ENCODE data around the gene SCGB1A1.

DNA sequence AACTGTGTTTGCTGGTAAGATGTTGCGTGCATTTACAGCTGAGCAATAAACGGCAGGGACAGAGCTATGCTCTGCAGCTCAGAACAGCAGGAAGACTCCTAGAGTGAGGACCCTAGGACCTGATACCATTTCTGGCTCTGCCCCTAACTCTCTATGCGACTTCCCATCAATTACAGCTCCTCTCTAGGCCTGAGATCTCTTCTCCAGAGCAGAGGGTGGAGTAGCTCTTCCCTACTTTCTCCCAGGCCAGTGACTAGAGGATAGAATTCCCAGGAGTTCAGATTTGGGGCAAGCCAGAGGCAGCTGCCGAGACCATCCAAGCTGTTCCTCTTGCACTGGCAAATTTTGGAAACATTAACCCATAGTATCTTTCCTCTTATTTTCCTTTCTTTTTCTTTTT, 12.8 kb upstream of the SCGB1A1 start:
- TF ChIP-seq, protein P1, sequence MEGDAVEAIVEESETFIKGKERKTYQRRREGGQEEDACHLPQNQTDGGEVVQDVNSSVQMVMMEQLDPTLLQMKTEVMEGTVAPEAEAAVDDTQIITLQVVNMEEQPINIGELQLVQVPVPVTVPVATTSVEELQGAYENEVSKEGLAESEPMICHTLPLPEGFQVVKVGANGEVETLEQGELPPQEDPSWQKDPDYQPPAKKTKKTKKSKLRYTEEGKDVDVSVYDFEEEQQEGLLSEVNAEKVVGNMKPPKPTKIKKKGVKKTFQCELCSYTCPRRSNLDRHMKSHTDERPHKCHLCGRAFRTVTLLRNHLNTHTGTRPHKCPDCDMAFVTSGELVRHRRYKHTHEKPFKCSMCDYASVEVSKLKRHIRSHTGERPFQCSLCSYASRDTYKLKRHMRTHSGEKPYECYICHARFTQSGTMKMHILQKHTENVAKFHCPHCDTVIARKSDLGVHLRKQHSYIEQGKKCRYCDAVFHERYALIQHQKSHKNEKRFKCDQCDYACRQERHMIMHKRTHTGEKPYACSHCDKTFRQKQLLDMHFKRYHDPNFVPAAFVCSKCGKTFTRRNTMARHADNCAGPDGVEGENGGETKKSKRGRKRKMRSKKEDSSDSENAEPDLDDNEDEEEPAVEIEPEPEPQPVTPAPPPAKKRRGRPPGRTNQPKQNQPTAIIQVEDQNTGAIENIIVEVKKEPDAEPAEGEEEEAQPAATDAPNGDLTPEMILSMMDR (IDR thresholded peaks at IDR 0.05): no peak
- TF ChIP-seq POLR2AphosphoS5 (IDR thresholded peaks at IDR 0.05): no peak
- no peak for TF ChIP-seq POLR2A (IDR thresholded peaks at IDR 0.05; ENCODE audit: low read depth)

All from esophagus muscularis mucosa (tissue), 3 donors.